GM23338 (cell line): Measurements from ENCODE around the gene LRFN4. TPM values are rescaled to one million over a fixed set of nuclear protein-coding genes. Genes with fewer than 3 reads are reported as not detected.

Experiments
- ATAC-seq: fragments of 200-7000 bp; cut with Tn5 transposase; 3 replicates; pipeline ENCODE4 v1.9.1; 2020
- DNase-seq: peaks from one replicate; pipeline ENCODE4 v3.0.0-alpha.2; 2015; ENCODE audit warnings: low spot score
- H2AFZ ChIP-seq: fragments of 200-600 bp; sonication (generic); 2 replicates; pipeline ENCODE4 v1.8.0; 2016; ENCODE audit warnings: antibody characterized with exemption, mild to moderate bottlenecking, moderate library complexity
- H3F3A ChIP-seq: fragments of 200-600 bp; sonication (generic); replicated peaks from 2 replicates; pipeline ENCODE4 v1.8.0; 2017; ENCODE audit warnings: antibody characterized with exemption, mixed run types, low read depth
- H3K27ac ChIP-seq: fragments of 200-600 bp; sonication (generic); 2 replicates; pipeline ENCODE4 v1.6.1; 2016; ENCODE audit warnings: low read depth
- H3K27me3 ChIP-seq: fragments of 200-600 bp; sonication (generic); 2 replicates; pipeline ENCODE4 v1.8.0; 2016; ENCODE audit warnings: mild to moderate bottlenecking, mixed run types, moderate library complexity; ENCODE audit not compliant: insufficient read depth
- H3K36me3 ChIP-seq: fragments of 200-600 bp; sonication (generic); 2 replicates; pipeline ENCODE4 v1.8.0; 2016; ENCODE audit warnings: mild to moderate bottlenecking; ENCODE audit not compliant: insufficient read depth
- H3K4me1 ChIP-seq: fragments of 200-600 bp; sonication (generic); 2 replicates; pipeline ENCODE4 v1.8.0; 2016; ENCODE audit warnings: mild to moderate bottlenecking, moderate library complexity; ENCODE audit not compliant: insufficient read depth
- H3K4me2 ChIP-seq: fragments of 200-600 bp; sonication (generic); 2 replicates; pipeline ENCODE4 v1.7.1; 2017; ENCODE audit warnings: mixed run types
- H3K4me3 ChIP-seq: fragments of 200-600 bp; sonication (generic); 2 replicates; pipeline ENCODE4 v1.6.1; 2016; ENCODE audit warnings: mixed run types
- H3K79me2 ChIP-seq: fragments of 200-600 bp; sonication (generic); replicated peaks from 2 replicates; pipeline ENCODE4 v1.8.0; 2017; ENCODE audit warnings: mild to moderate bottlenecking; ENCODE audit not compliant: insufficient read depth
- H3K9me2 ChIP-seq: fragments of 200-600 bp; sonication (generic); 2 replicates; pipeline ENCODE4 v1.8.0; 2017; ENCODE audit not compliant: insufficient read depth
- H4K20me1 ChIP-seq: fragments of 200-600 bp; sonication (generic); replicated peaks from 2 replicates; pipeline ENCODE4 v1.8.0; 2017; ENCODE audit warnings: mild to moderate bottlenecking; ENCODE audit not compliant: insufficient read depth
- H3K27ac Mint-ChIP-seq: 2 replicates; pipeline ENCODE4 v1.8.0; 2020; ENCODE audit warnings: inconsistent platforms, mild to moderate bottlenecking, moderate library complexity, mixed read lengths
- H3K27me3 Mint-ChIP-seq: 3 replicates; pipeline ENCODE4 v1.8.0; 2022; ENCODE audit warnings: low read depth, mild to moderate bottlenecking, moderate library complexity, mixed read lengths, inconsistent platforms; ENCODE audit not compliant: insufficient read depth, poor library complexity
- H3K36me3 Mint-ChIP-seq: 3 replicates; pipeline ENCODE4 v1.8.0; 2021; ENCODE audit warnings: low read depth, mild to moderate bottlenecking, inconsistent platforms, moderate library complexity, mixed read lengths
- H3K4me1 Mint-ChIP-seq: 3 replicates; pipeline ENCODE4 v1.8.0; 2020; ENCODE audit warnings: mild to moderate bottlenecking, inconsistent platforms, mixed read lengths
- H3K4me3 Mint-ChIP-seq: 3 replicates; pipeline ENCODE4 v1.8.0; 2021; ENCODE audit warnings: moderate library complexity, mild to moderate bottlenecking, inconsistent platforms, mixed read lengths
- H3K9me3 Mint-ChIP-seq: 3 replicates; pipeline ENCODE4 v1.8.0; 2020; ENCODE audit warnings: moderate library complexity, mild to moderate bottlenecking, inconsistent platforms, mixed read lengths
- CREB1 ChIP-seq: fragments of 250-450 bp; sonication (Bioruptor Pico); IDR thresholded peaks from 2 replicates; pipeline ENCODE4 v1.5.0; 2020; ENCODE audit warnings: low read depth, mild to moderate bottlenecking, moderate library complexity
- CTCF ChIP-seq, 2 experiments: fragments of 200-600 bp in 1 of 2; sonication (generic) in 1 of 2; conservative IDR thresholded peaks; 2 replicates each; pipeline versions ENCODE4 v1.5.1 to v1.6.1; 2016 to 2017; ENCODE audit warnings: antibody characterized with exemption in 2 of 2, low read depth in 2 of 2, mild to moderate bottlenecking in 2 of 2, moderate library complexity in 1 of 2
- ETS1 ChIP-seq: IDR thresholded peaks from 2 replicates; pipeline ENCODE4 v1.6.1; 2016; ENCODE audit warnings: antibody characterized with exemption
- EZH2 ChIP-seq: fragments of 200-600 bp; sonication (generic); IDR thresholded peaks from one replicate; pipeline ENCODE4 v1.8.0; 2017; ENCODE audit warnings: antibody characterized with exemption, mild to moderate bottlenecking, low read depth; ENCODE audit not compliant: unreplicated experiment
- EZH2phosphoT487 ChIP-seq: fragments of 200-600 bp; sonication (generic); IDR thresholded peaks from one replicate; pipeline ENCODE4 v1.8.1; 2018; ENCODE audit warnings: antibody characterized with exemption; ENCODE audit not compliant: unreplicated experiment
- JUNB ChIP-seq: IDR thresholded peaks from one replicate; pipeline ENCODE4 v1.6.1; 2016; ENCODE audit warnings: antibody characterized with exemption; ENCODE audit not compliant: unreplicated experiment
- NANOG ChIP-seq: IDR thresholded peaks from 2 replicates; pipeline ENCODE4 v1.6.1; 2016; ENCODE audit warnings: antibody characterized with exemption, borderline replicate concordance
- POLR2AphosphoS5 ChIP-seq: IDR thresholded peaks from 2 replicates; pipeline ENCODE4 v1.6.1; 2016; ENCODE audit warnings: antibody characterized with exemption, low read depth
- REST ChIP-seq: IDR thresholded peaks from one replicate; pipeline ENCODE4 v1.6.1; 2018; ENCODE audit warnings: antibody characterized with exemption; ENCODE audit not compliant: unreplicated experiment
- STAT1 ChIP-seq: IDR thresholded peaks from one replicate; pipeline ENCODE4 v1.6.1; 2016; ENCODE audit warnings: antibody characterized with exemption; ENCODE audit not compliant: unreplicated experiment
- ZNF114 ChIP-seq: fragments of 250-450 bp; sonication (Bioruptor Pico); IDR thresholded peaks from 2 replicates; pipeline ENCODE4 v1.5.0; 2020; ENCODE audit warnings: mild to moderate bottlenecking, moderate library complexity
- ZNF331 ChIP-seq: fragments of 250-450 bp; sonication (Bioruptor Pico); IDR thresholded peaks from 2 replicates; pipeline ENCODE4 v1.5.0; 2020; ENCODE audit warnings: low read depth, mild to moderate bottlenecking, moderate library complexity
- ZNF462 ChIP-seq: fragments of 250-450 bp; sonication (Bioruptor Pico); IDR thresholded peaks from 2 replicates; pipeline ENCODE4 v1.5.0; 2020; ENCODE audit warnings: mild to moderate bottlenecking, moderate library complexity
- polyA plus RNA-seq: library from polyadenylated mRNA; unstranded; fragments of >200 nt; fragmentation: Nextera tagmentation; extraction: Ambion mirVana; gene quantifications from 2 replicates; pipeline ENCODE4 v1.2.1, GENCODE V29; 2016
- total RNA-seq: library from RNA; depleted of rRNA; stranded (reverse); fragments of >200 nt; shearing (Covaris generic); gene quantifications from 2 replicates; pipeline ENCODE4 v1.2.3, GENCODE V29; 2014

LRFN4 gene
- total and polyA plus RNA-seq, 2 experiments from 2014 or later, result 9.8 to 63.5 TPM

GRCh38 chr11:66853242-66854229 is 3.3 kb upstream of the LRFN4 start:
- H2AFZ ChIP-seq, result no peak overlapping the region
- H4K20me1 ChIP-seq, result no peaks in the 10 kb centered on the region
- H3K27ac Mint-ChIP-seq, result peak overlapping the region; percentile 87
- H3F3A ChIP-seq, result peaks cover 11% of the 10 kb centered on the region; the same call in 1 of the 2 replicates
- DNase-seq (no peak), ATAC-seq (no peak)
- H3K4me3 Mint-ChIP-seq, result peak overlapping the region; percentile 6; the same call in 1 of the 3 replicates
- H3K9me3 Mint-ChIP-seq, result no peaks in the 10 kb centered on the region
- no peaks in the 10 kb centered on the region for H3K36me3 ChIP-seq
- H3K4me3 ChIP-seq, result no peak overlapping the region
- H3K36me3 Mint-ChIP-seq, result no peaks in the 10 kb centered on the region; the same call in 1 of the 3 replicates
- no peaks in the 10 kb centered on the region for H3K27me3 ChIP-seq
- H3K79me2 ChIP-seq, result no peaks in the 10 kb centered on the region
- H3K4me1 Mint-ChIP-seq, result peaks cover 18% of the 10 kb centered on the region
- no peak for TF ChIP-seq ZNF462 (CRISPR knock-in tag)
- no peak for TF ChIP-seq STAT1
- no peak for TF ChIP-seq EZH2phosphoT487
- no peak for TF ChIP-seq NANOG
- TF ChIP-seq POLR2AphosphoS5, result no peak
- TF ChIP-seq CTCF (conservative IDR thresholded peaks at IDR 0.05; ENCODE audit: low read depth in 2 of 2), result no peak
- no peak for TF ChIP-seq REST
- no peak for TF ChIP-seq ZNF114
- TF ChIP-seq JUNB, result no peak
- TF ChIP-seq ZNF331 (CRISPR knock-in tag), result no peak
- TF ChIP-seq ETS1, result no peak
- TF ChIP-seq EZH2, result no peak
- TF ChIP-seq CREB1 (CRISPR knock-in tag), result no peak
- H3K4me2 ChIP-seq, result no peak overlapping the region
- H3K27ac ChIP-seq, result no peak overlapping the region
- no peaks in the 10 kb centered on the region for H3K9me2 ChIP-seq
- peaks cover 33% of the 10 kb centered on the region for H3K27me3 Mint-ChIP-seq
- H3K4me1 ChIP-seq, result peaks cover 11% of the 10 kb centered on the region
